GM12878 (cell line): ENCODE data around the gene MAST4. TPM values are rescaled to one million over a fixed set of nuclear protein-coding genes. Genes with fewer than 3 reads are reported as not detected.

Source experiments
- ATAC-seq: fragments of 200-7000 bp; cut with Tn5 transposase; 3 replicates; pipeline ENCODE4 v1.9.1; 2020; ENCODE audit warnings: mild to moderate bottlenecking, moderate library complexity
- BruUV-seq: library from RNA; stranded (reverse); fragments of 400-500 nt; replicated peaks from 2 replicates; lab custom pipeline; 2021; lab: Mats Ljungman, UMichigan
- CTCF ChIA-PET: fragments of 300-600 bp; sonication (Branson Sonifier 250); formaldehyde crosslinking; extraction: SDS; loops from one replicate; lab custom pipeline; 2021; ENCODE audit warnings: inconsistent platforms; lab: Yijun Ruan, JAX
- POLR2A ChIA-PET: fragments of 350-600 bp; formaldehyde crosslinking; extraction: SDS; loops from one replicate; lab custom pipeline; 2021; ENCODE audit warnings: inconsistent platforms; lab: Charles Lee
- RAD21 ChIA-PET: fragments of 300-600 bp; sonication (Branson Sonifier 250); formaldehyde crosslinking; loops from one replicate; lab custom pipeline; 2023; ENCODE audit warnings: antibody characterized with exemption; ENCODE audit not compliant: unreplicated experiment; lab: Charles Lee
- SMC1A ChIA-PET: fragments of 300-600 bp; sonication (Branson Sonifier 250); formaldehyde crosslinking; loops from one replicate; lab custom pipeline; 2023; ENCODE audit not compliant: unreplicated experiment, uncharacterized antibody; lab: Charles Lee
- DNase-seq: peaks from one replicate; pipeline ENCODE4 v3.0.0-alpha.2; 2011; ENCODE audit warnings: low read depth, low spot score
- FAIRE-seq: peaks from 3 replicates; lab custom pipeline; 2011; peaks lifted over from hg19 to GRCh38; lab: Jason Lieb, UNC
- H2AFZ ChIP-seq: 2 replicates; pipeline ENCODE4 v1.6.0; 2011; ENCODE audit warnings: low read depth, low read length, control low read depth; ENCODE audit not compliant: control insufficient read depth
- H3K27ac ChIP-seq: 2 replicates; pipeline ENCODE4 v1.5.1; 2011; ENCODE audit warnings: control low read depth; ENCODE audit not compliant: control insufficient read depth, insufficient read depth
- H3K27me3 ChIP-seq, 2 experiments: replicated peaks in 1 of 2; 2 replicates each; pipeline versions ENCODE4 v1.6.0 to v1.6.1; 2011; ENCODE audit warnings: low read length in 1 of 2; ENCODE audit not compliant: control insufficient read depth in 2 of 2, insufficient read depth in 2 of 2
- H3K36me3 ChIP-seq, 2 experiments: 2 replicates each; pipeline ENCODE4 v1.5.1; 2011; ENCODE audit warnings: low read length in 1 of 2; ENCODE audit not compliant: control insufficient read depth in 2 of 2, insufficient read depth in 2 of 2
- H3K4me1 ChIP-seq: 2 replicates; pipeline ENCODE4 v1.6.1; 2011; ENCODE audit warnings: mild to moderate bottlenecking, low read length, moderate library complexity, mixed read lengths; ENCODE audit not compliant: control insufficient read depth, insufficient read depth
- H3K4me2 ChIP-seq: 2 replicates; pipeline ENCODE4 v1.6.0; 2011; ENCODE audit warnings: control low read depth; ENCODE audit not compliant: control insufficient read depth, insufficient read depth
- H3K4me3 ChIP-seq: fragments of 200-600 bp; sonication (generic); 2 replicates; pipeline ENCODE4 v1.5.1; 2016
- H3K79me2 ChIP-seq: 2 replicates; pipeline ENCODE4 v1.6.0; 2011; ENCODE audit warnings: low read length; ENCODE audit not compliant: control insufficient read depth, insufficient read depth
- H3K9ac ChIP-seq: 2 replicates; pipeline ENCODE4 v1.8.0; 2011; ENCODE audit warnings: low read length, control low read depth, mixed read lengths; ENCODE audit not compliant: control insufficient read depth, insufficient read depth
- H3K9me3 ChIP-seq: replicated peaks from 3 replicates; pipeline ENCODE4 v1.5.1; 2011; ENCODE audit warnings: mild to moderate bottlenecking, low read length; ENCODE audit not compliant: control insufficient read depth, insufficient read depth
- H4K20me1 ChIP-seq: 2 replicates; pipeline ENCODE4 v1.6.0; 2011; ENCODE audit not compliant: control insufficient read depth, insufficient read depth
- CBFB ChIP-seq: IDR thresholded peaks from 2 replicates; pipeline ENCODE4 v1.6.1; 2016; ENCODE audit warnings: antibody characterized with exemption, low read depth
- CEBPB ChIP-seq, 2 experiments: fragments of 150-350 bp in 1 of 2; IDR thresholded peaks; 2 replicates each; pipeline ENCODE4 v1.6.1; 2012 to 2014; ENCODE audit warnings: low read depth in 2 of 2, low read length in 2 of 2, borderline replicate concordance in 1 of 2, inconsistent platforms in 1 of 2
- HDAC2 ChIP-seq: fragments of 200-600 bp; sonication (generic); IDR thresholded peaks from 2 replicates; pipeline ENCODE4 v1.6.1; 2017
- HSF1 ChIP-seq: fragments of 150-350 bp; IDR thresholded peaks from 2 replicates; pipeline ENCODE4 v1.6.1; 2014; ENCODE audit warnings: mild to moderate bottlenecking, low read depth, low read length
- NFXL1 ChIP-seq: fragments of 450-650 bp; IDR thresholded peaks from 2 replicates; pipeline ENCODE4 v1.6.1; 2017; ENCODE audit warnings: antibody characterized with exemption, mild to moderate bottlenecking, borderline replicate concordance
- NFYB ChIP-seq: IDR thresholded peaks from 2 replicates; pipeline ENCODE4 v1.6.1; 2011; ENCODE audit warnings: low read depth, mild to moderate bottlenecking, low read length, improper control_type of control experiment, moderate library complexity; ENCODE audit not compliant: insufficient read depth
- PBX3 ChIP-seq: IDR thresholded peaks from 2 replicates; pipeline ENCODE4 v1.6.1; 2011; ENCODE audit warnings: mild to moderate bottlenecking, low read depth, low read length, moderate library complexity; ENCODE audit not compliant: insufficient replicate concordance
- POLR2AphosphoS2 ChIP-seq: IDR thresholded peaks from 2 replicates; pipeline ENCODE4 v1.6.1; 2011; ENCODE audit warnings: low read depth, mild to moderate bottlenecking, low read length, improper control_type of control experiment, moderate library complexity
- RUNX3 ChIP-seq: IDR thresholded peaks from 2 replicates; pipeline ENCODE4 v1.6.1; 2012; ENCODE audit warnings: low read length, inconsistent platforms
- USF1 ChIP-seq: IDR thresholded peaks from 2 replicates; pipeline ENCODE4 v1.6.1; 2011; ENCODE audit warnings: borderline replicate concordance, low read depth, mild to moderate bottlenecking, moderate library complexity, mixed read lengths, low read length; ENCODE audit not compliant: insufficient read depth; ENCODE audit errors: extremely low read length
- WRNIP1 ChIP-seq: IDR thresholded peaks from 2 replicates; pipeline ENCODE4 v1.6.1; 2011; ENCODE audit warnings: low read depth, low read length, improper control_type of control experiment, borderline replicate concordance
- YBX1 ChIP-seq: fragments of 450-650 bp; IDR thresholded peaks from 2 replicates; pipeline ENCODE4 v1.6.1; 2016; ENCODE audit warnings: antibody characterized with exemption
- ZBTB33 ChIP-seq: fragments of 450-650 bp; IDR thresholded peaks from 2 replicates; pipeline ENCODE4 v1.6.1; 2017; ENCODE audit warnings: mild to moderate bottlenecking
- ZNF592 ChIP-seq: fragments of 450-650 bp; IDR thresholded peaks from 2 replicates; pipeline ENCODE4 v1.6.1; 2017; ENCODE audit warnings: mild to moderate bottlenecking, moderate library complexity
- WGBS: methylation state at CpG from one replicate; pipeline ENCODE4 v1.1.6; 2016; ENCODE audit warnings: low lambda C conversion rate; ENCODE audit not compliant: insufficient replicate concordance, insufficient coverage; ENCODE audit errors: missing lambda C conversion rate; 5-methylcytosine and 5-hydroxymethylcytosine counted together
- in situ Hi-C: fragments of 300-500 bp; cut with MboI; formaldehyde crosslinking; loops from 9 replicates; pipeline ENCODE4 v1.14.3; 2018; ENCODE audit warnings: mixed read lengths
- intact Hi-C: fragments of 100-400 bp; cut with micrococcal nuclease; formaldehyde crosslinking; loops from one replicate; pipeline ENCODE4 v1.14.2; 2022; ENCODE audit not compliant: unreplicated experiment
- polyA plus RNA-seq, 11 experiments: library from polyadenylated mRNA; depleted of rRNA in 4 of 11; unstranded in 6 of 11; stranded (reverse) in 5 of 11; fragments of >200 nt; fragmentation: Nextera tagmentation in 4 of 11; fragmentation: Illumina TruSeq in 1 of 11; extraction: Ambion mirVana in 4 of 11; extraction: Trizol in 1 of 11; gene quantifications; 1 replicate in 1 of 11; 2 replicates in 10 of 11; pipeline versions ENCODE4 v1.2.1 to v1.2.3, GENCODE V29; 2011 to 2016; ENCODE audit warnings: inconsistent platforms in 2 of 11, missing spikeins in 2 of 11, low read depth in 1 of 11
- total RNA-seq, 4 experiments: library from RNA; depleted of rRNA in 3 of 4; stranded (reverse); fragments of >200 nt in 3 of 4; fragmentation: Illumina TruSeq in 1 of 4; extraction: Trizol in 1 of 4; gene quantifications; 2 replicates each; pipeline versions ENCODE4 v1.2.1 to v1.2.3, GENCODE V29; 2013 to 2021

Gene MAST4
- total and polyA plus RNA-seq, 10 of the 15 experiments (the other 5 are each of a cell fraction or from before 2014, with no cell fraction given): 0.02 to 1.6 (median 0.29) TPM; not detected in 1

- WGBS: 56% methylated on average over 8 of the region's 8 CpGs
- H3K27ac ChIP-seq: no peak overlapping the region
- ATAC-seq: no peak
- TF ChIP-seq RUNX3 (no peak), CBFB (no peak), CEBPB (IDR thresholded peaks at IDR 0.05; ENCODE audit: borderline replicate concordance in 1 of 2, low read depth in 2 of 2, low read length in 2 of 2) (no peak), WRNIP1 (no peak), YBX1 (no peak), ZBTB33 (no peak), NFYB (no peak), ZNF592 (no peak), PBX3 (no peak), POLR2AphosphoS2 (no peak), HDAC2 (no peak), HSF1 (no peak), USF1 (no peak), NFXL1 (no peak)
- TF ChIP-seq, all 136 proteins: peak for 0
- ChIA-PET POLR2A (no interaction called here), RAD21 (no interaction called here), CTCF (interaction anchor here (1.6 kb wide), 1 partner anchor 14 kb away, joined by 3 read pairs; no protein-coding TSS in a partner anchor), SMC1A (no interaction called here)
- Histone ChIP-seq H3K79me2 (no peaks in the 10 kb centered on the region), H4K20me1 (no peaks in the 10 kb centered on the region), H3K27me3 (peaks cover 0 to 2% of the 10 kb centered on the region in 2 experiments; a peak in 1 of 4 replicates), H3K36me3 (no peaks in the 10 kb centered on the region), H3K4me3 (no peak overlapping the region), H3K4me2 (no peak overlapping the region), H3K9me3 (no peaks in the 10 kb centered on the region), H3K4me1 (no peaks in the 10 kb centered on the region), H3K9ac (no peak overlapping the region), H2AFZ (no peak overlapping the region)
- intact Hi-C loops (no loop called here), in situ Hi-C loops (no loop called here)
- FAIRE-seq (no peak), DNase-seq (no peak)
- no TSS peak for BruUV-seq
These were observed 419.5 kb downstream of the MAST4 start for GRCh38 chr5:67015541-67016191.
